Upper lobe of right lung (tissue), 1 donor: ENCODE data around the gene ITPK1. TPM values are rescaled to one million over a fixed set of nuclear protein-coding genes. Genes with fewer than 3 reads are reported as not detected.

Source experiments
- ATAC-seq: fragments of 200-7000 bp; cut with Tn5 transposase; one replicate; pipeline ENCODE4 v1.9.1; 2020; ENCODE audit warnings: mild to moderate bottlenecking, moderate library complexity
- DNase-seq: peaks from one replicate; pipeline ENCODE4 v3.0.0-alpha.2; 2020
- H3K27ac ChIP-seq: fragments of 200-600 bp; one replicate; pipeline ENCODE4 v1.8.0; 2022
- H3K27me3 ChIP-seq: fragments of 200-600 bp; one replicate; pipeline ENCODE4 v1.8.0; 2022; ENCODE audit warnings: mild to moderate bottlenecking
- H3K36me3 ChIP-seq: fragments of 200-600 bp; one replicate; pipeline ENCODE4 v1.8.0; 2022
- H3K4me1 ChIP-seq: fragments of 200-600 bp; one replicate; pipeline ENCODE4 v1.8.0; 2022
- H3K4me3 ChIP-seq: fragments of 200-600 bp; one replicate; pipeline ENCODE4 v1.8.0; 2022; ENCODE audit warnings: mild to moderate bottlenecking
- H3K9me3 ChIP-seq: fragments of 200-600 bp; one replicate; pipeline ENCODE4 v1.8.0; 2022
- intact Hi-C: fragments of 100-400 bp; cut with DNase I; formaldehyde crosslinking; loops from one replicate; pipeline ENCODE4 v1.11.0; 2022
- total RNA-seq: library from RNA; stranded (reverse); fragmentation: NEBNext Ultra II Directional; extraction: Animal tissue kit (Norgen Biotek cat#: 25700); gene quantifications from one replicate; pipeline ENCODE4 v1.2.1, GENCODE V29; 2021
- TF ChIP-seq, protein P1 (sequence below): fragments of 200-600 bp; IDR thresholded peaks from one replicate; pipeline ENCODE4 v1.8.0; 2022; ENCODE audit warnings: antibody characterized with exemption
- donor health status: DM: no; HTN: yes; CAD: no; lungs with severe emphysema.

Gene ITPK1
- total RNA-seq, 1 donor from 2014 or later = 96.9 TPM

DNA sequence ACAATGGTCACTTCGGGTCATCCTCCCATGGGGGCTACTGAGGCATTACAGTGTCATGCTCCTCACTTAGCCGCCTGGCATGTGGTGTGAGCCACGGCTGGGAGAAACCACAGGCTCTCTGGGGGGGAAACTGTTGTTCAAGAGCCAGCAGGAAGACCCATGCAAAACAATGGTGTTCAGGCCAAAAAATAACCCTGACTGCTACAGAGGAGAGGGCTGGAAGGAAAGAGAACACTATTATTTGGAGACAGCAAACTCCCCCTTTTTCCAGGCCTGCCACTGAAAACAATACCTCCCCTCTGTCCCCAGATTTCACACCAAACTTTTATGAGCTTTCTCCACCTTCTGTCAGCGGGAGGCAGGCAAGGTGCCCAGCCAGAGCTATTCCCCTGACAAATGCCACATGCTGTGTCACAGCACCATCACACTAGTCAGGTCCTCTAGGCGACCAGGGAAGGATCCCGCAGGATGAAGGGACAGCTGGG, 109.1 kb downstream of the ITPK1 start:
- intact Hi-C loops = no loop called here
- Histone ChIP-seq H3K4me3 (no peak overlapping the region), H3K27ac (no peak overlapping the region), H3K27me3 (no peaks in the 10 kb centered on the region), H3K9me3 (no peaks in the 10 kb centered on the region), H3K36me3 (no peaks in the 10 kb centered on the region), H3K4me1 (peaks cover 23% of the 10 kb centered on the region)
- DNase-seq (no peak), ATAC-seq (no peak)
- TF ChIP-seq, protein P1, sequence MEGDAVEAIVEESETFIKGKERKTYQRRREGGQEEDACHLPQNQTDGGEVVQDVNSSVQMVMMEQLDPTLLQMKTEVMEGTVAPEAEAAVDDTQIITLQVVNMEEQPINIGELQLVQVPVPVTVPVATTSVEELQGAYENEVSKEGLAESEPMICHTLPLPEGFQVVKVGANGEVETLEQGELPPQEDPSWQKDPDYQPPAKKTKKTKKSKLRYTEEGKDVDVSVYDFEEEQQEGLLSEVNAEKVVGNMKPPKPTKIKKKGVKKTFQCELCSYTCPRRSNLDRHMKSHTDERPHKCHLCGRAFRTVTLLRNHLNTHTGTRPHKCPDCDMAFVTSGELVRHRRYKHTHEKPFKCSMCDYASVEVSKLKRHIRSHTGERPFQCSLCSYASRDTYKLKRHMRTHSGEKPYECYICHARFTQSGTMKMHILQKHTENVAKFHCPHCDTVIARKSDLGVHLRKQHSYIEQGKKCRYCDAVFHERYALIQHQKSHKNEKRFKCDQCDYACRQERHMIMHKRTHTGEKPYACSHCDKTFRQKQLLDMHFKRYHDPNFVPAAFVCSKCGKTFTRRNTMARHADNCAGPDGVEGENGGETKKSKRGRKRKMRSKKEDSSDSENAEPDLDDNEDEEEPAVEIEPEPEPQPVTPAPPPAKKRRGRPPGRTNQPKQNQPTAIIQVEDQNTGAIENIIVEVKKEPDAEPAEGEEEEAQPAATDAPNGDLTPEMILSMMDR = no peak

DNA sequence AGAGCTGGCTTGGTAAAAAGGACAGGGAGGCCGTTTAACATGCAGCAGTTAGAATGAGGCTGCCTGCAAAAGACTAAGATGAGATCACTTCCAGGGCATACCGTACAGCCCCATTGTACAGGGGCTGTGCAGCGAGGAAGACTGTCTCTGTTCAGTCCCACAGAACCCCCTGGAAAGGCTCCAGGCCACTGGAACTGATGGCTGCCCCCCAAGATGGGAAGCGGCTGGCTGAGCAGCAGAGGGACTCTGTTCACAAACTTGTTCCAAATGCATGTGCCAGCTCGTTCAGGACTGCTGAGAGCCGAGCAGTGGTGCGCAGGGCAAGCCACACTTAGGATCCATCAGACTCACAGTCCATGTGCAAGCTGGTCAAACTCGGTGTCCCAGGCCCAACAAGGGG, 109.9 kb downstream of the ITPK1 start:
- Histone ChIP-seq H3K27me3 (no peaks in the 10 kb centered on the region), H3K4me3 (no peak overlapping the region), H3K36me3 (no peaks in the 10 kb centered on the region), H3K4me1 (peaks cover 18% of the 10 kb centered on the region), H3K27ac (no peak overlapping the region), H3K9me3 (no peaks in the 10 kb centered on the region)
- no peak for ATAC-seq
- DNase-seq = no peak
- TF ChIP-seq, protein P1 = no peak
- intact Hi-C loops = no loop called here

DNA sequence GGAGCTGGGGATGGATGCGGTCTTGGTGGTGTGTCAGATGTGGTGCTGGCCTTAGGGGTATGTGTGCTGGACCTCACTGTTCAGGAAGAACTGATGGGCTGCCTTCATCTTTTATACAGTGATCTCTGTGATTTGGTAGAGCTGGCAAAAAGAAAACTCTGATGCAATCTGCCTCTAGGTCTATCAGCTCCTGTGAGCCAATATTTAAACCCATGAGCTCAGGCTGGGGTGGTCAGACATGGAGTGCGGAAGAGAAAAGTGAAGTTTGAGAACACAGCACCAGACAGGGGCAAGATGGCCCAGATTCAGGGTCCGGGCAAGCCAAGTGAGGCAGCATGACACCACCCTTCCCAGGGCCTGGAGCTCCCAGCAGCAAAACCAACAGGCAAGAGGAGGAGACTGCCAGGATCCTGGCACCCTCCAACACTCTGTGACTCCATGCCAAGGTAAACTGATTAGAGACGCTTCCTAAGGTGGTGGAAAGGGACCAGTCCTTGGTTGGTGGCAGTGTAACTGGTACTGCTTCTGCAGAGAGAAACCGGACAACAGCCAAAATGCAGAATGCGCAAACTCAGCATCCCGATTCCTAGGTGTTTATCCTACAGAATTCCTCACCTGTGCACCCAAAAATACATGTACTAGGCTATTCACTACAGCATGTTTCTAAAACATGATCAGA, 110.5 kb downstream of the ITPK1 start:
- Histone ChIP-seq H3K9me3 (no peaks in the 10 kb centered on the region), H3K27ac (no peak overlapping the region), H3K27me3 (no peaks in the 10 kb centered on the region), H3K4me1 (peaks cover 18% of the 10 kb centered on the region), H3K36me3 (no peaks in the 10 kb centered on the region), H3K4me3 (no peak overlapping the region)
- TF ChIP-seq, protein P1 = no peak
- ATAC-seq (no peak), DNase-seq (no peak)
- intact Hi-C loops = no loop called here

DNA sequence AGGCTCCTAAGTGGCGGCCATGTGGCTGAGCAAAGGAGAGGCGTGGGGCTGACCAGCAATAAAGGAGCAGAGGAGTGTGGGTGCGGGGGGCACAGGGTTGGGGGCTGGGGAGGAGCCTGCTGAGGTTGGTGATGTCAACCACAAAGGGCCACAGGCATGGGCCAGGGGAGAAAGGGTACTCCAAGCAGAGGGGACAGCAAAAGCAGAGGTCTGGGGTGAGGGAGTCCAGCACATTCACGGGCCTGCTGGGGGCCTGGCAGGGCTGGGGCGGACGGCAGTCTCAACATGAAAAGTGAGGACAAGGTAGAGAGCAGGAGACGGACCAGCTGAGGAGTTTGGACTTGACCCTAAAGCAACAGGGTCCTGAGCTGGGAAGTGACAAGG, 111.0 kb downstream of the ITPK1 start:
- H3K4me1 ChIP-seq = peaks cover 18% of the 10 kb centered on the region
- H3K9me3 ChIP-seq = no peaks in the 10 kb centered on the region
- H3K27me3 ChIP-seq = no peaks in the 10 kb centered on the region
- TF ChIP-seq, protein P1 = no peak
- ATAC-seq (no peak), DNase-seq (no peak)
- no peak overlapping the region for H3K4me3 ChIP-seq
- no peak overlapping the region for H3K27ac ChIP-seq
- no peaks in the 10 kb centered on the region for H3K36me3 ChIP-seq
- intact Hi-C loops = no loop called here

DNA sequence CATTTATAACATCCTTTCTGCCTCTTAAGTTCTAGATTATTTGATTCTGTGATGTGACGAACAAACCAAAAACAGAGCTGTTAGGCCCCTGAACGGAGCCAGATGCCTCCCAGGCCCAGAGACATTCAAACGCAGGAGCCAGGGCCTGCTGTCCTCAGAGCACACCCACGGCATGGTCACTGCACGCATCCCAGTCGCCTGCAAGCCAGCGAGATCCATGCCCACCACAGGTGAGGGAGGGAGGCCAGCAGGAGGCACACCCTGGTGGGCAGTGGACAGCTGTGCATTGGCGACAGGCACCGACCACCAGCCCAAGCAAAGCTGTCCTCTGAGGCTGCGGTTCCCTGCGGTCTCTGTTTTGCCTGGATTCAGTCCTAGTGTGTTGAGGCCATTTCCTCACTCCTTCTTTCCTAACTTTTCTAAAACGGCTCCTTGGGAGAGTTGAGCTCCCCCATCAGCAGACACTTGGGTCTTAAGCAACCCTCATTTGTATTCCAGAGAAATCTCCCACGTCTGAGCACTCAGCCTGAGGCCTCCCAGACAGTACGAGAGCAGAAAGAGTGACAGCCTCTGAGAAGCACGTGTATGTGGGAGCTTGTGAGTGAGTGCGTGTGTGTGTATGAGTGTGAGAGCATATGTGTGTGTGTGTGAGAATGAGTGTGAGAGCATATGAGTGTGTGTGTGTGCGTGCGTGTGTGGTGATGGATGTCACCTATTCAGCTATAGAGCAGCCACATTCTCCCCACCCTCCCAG, 111.6 kb downstream of the ITPK1 start:
- no peaks in the 10 kb centered on the region for H3K27me3 ChIP-seq
- ATAC-seq (no peak), DNase-seq (no peak)
- H3K27ac ChIP-seq = no peak overlapping the region
- H3K4me3 ChIP-seq = no peak overlapping the region
- H3K4me1 ChIP-seq = peaks cover 18% of the 10 kb centered on the region
- no peaks in the 10 kb centered on the region for H3K36me3 ChIP-seq
- intact Hi-C loops = no loop called here
- TF ChIP-seq, protein P1 = no peak
- H3K9me3 ChIP-seq = no peaks in the 10 kb centered on the region
